Gastrocnemius medialis (tissue), 4 donors: ENCODE data around the gene COG6.

Experiments used
- POLR2A ChIP-seq, 2 donors: fragments of 450-650 bp; IDR thresholded peaks; one replicate each; pipeline ENCODE4 v1.6.1; 2017; ENCODE audit warnings: antibody characterized with exemption in 2 of 2, mild to moderate bottlenecking in 2 of 2, moderate library complexity in 2 of 2
- TF ChIP-seq, protein P1 (sequence below), 5 experiments: fragments of 450-650 bp in 3 of 5; fragments of 200-600 bp in 2 of 5; sonication (generic) in 2 of 5; IDR thresholded peaks in 4 of 5; conservative IDR thresholded peaks in 1 of 5; 1 replicate in 4 of 5; 2 replicates in 1 of 5; pipeline ENCODE4 v1.5.1; 2016 to 2019; ENCODE audit warnings: antibody characterized with exemption in 5 of 5, mild to moderate bottlenecking in 3 of 5, moderate library complexity in 3 of 5

DNA sequence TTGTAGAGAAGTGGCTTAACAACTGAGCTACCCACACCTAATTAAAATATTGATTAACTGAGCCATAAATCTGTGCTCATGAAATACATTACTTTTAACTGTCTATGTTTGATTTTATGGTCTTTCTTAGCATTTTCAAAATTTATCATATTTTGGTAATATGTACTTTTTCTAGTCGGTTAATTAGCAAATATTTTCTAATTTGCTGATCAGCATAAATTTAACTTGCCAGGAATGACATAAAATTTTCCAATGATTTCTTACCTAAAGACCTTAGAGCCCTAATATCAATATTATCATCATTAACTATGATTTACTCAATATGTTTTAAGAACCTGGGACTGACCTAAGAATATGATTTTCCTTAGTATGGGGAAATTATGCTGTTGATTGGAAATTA, 19.9 kb upstream of the COG6 start:
- TF ChIP-seq POLR2A (IDR thresholded peaks at IDR 0.05): no peak
- TF ChIP-seq, protein P1, sequence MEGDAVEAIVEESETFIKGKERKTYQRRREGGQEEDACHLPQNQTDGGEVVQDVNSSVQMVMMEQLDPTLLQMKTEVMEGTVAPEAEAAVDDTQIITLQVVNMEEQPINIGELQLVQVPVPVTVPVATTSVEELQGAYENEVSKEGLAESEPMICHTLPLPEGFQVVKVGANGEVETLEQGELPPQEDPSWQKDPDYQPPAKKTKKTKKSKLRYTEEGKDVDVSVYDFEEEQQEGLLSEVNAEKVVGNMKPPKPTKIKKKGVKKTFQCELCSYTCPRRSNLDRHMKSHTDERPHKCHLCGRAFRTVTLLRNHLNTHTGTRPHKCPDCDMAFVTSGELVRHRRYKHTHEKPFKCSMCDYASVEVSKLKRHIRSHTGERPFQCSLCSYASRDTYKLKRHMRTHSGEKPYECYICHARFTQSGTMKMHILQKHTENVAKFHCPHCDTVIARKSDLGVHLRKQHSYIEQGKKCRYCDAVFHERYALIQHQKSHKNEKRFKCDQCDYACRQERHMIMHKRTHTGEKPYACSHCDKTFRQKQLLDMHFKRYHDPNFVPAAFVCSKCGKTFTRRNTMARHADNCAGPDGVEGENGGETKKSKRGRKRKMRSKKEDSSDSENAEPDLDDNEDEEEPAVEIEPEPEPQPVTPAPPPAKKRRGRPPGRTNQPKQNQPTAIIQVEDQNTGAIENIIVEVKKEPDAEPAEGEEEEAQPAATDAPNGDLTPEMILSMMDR (IDR thresholded peaks at IDR 0.05 in 4 of 5, conservative IDR thresholded peaks at IDR 0.05 in 1 of 5): no peak
